SU-DHL-6 (cell line): ENCODE results near the gene ASXL1.
"Not testable (repeated sequence)": the region's sequence is repeated elsewhere in the genome, so short reads cannot be mapped to it uniquely, and the experiment has no call there.

Experiments
- H2AFZ ChIP-seq: fragments of 200-600 bp; sonication (generic); 2 replicates; pipeline ENCODE4 v1.6.1; 2014; ENCODE audit warnings: low read depth, mild to moderate bottlenecking, moderate library complexity, mixed read lengths, antibody characterized with exemption, low read length; ENCODE audit not compliant: severe bottlenecking
- H3F3A ChIP-seq: fragments of 200-600 bp; shearing (Covaris generic); 2 replicates; pipeline ENCODE4 v1.6.0; 2016; ENCODE audit warnings: antibody characterized with exemption, mild to moderate bottlenecking; ENCODE audit not compliant: insufficient read depth
- H3K27ac ChIP-seq: fragments of 200-600 bp; sonication (generic); 2 replicates; pipeline ENCODE4 v1.5.1; 2016; ENCODE audit warnings: low read depth, mild to moderate bottlenecking, low read length, moderate library complexity, mixed read lengths
- H3K27me3 ChIP-seq: fragments of 200-600 bp; sonication (generic), shearing (Covaris generic); 2 replicates; pipeline ENCODE4 v1.6.0; 2014; ENCODE audit warnings: mild to moderate bottlenecking, low read length
- H3K36me3 ChIP-seq: fragments of 200-600 bp; sonication (generic); 2 replicates; pipeline ENCODE4 v1.6.1; 2014; ENCODE audit warnings: mild to moderate bottlenecking, low read length, mixed read lengths
- H3K4me2 ChIP-seq: fragments of 300-600, 200-600 bp; shearing (Covaris generic), sonication (generic); 2 replicates; pipeline ENCODE4 v1.6.0; 2014; ENCODE audit warnings: low read length, low read depth, mild to moderate bottlenecking; ENCODE audit not compliant: poor library complexity, severe bottlenecking
- H3K4me3 ChIP-seq: fragments of 200-600 bp; sonication (generic); 2 replicates; pipeline ENCODE4 v1.5.1; 2014; ENCODE audit warnings: antibody characterized with exemption, low read length, mild to moderate bottlenecking, mixed read lengths; ENCODE audit not compliant: insufficient read depth, poor library complexity, severe bottlenecking
- H3K79me2 ChIP-seq: fragments of 200-600 bp; sonication (generic); 2 replicates; pipeline ENCODE4 v1.6.1; 2014; ENCODE audit warnings: mild to moderate bottlenecking, low read length, moderate library complexity; ENCODE audit not compliant: insufficient read depth
- H3K9ac ChIP-seq: fragments of 200-600 bp; sonication (generic); 2 replicates; pipeline ENCODE4 v1.7.0; 2014; ENCODE audit warnings: mild to moderate bottlenecking, low read length
- H3K9me2 ChIP-seq: fragments of 200-600 bp; sonication (generic); replicated peaks from 2 replicates; pipeline ENCODE4 v1.6.1; 2014; ENCODE audit warnings: low read length; ENCODE audit not compliant: insufficient read depth
- H3K9me3 ChIP-seq: fragments of 200-600 bp; sonication (generic); 2 replicates; pipeline ENCODE4 v1.6.1; 2014; ENCODE audit warnings: low read length, mixed read lengths; ENCODE audit not compliant: insufficient read depth
- H4K20me1 ChIP-seq: fragments of 200-600 bp; sonication (generic); 2 replicates; pipeline ENCODE4 v1.6.1; 2014; ENCODE audit warnings: low read depth, mild to moderate bottlenecking, antibody characterized with exemption, low read length, moderate library complexity, mixed read lengths
- CTCF ChIP-seq: fragments of 200-600 bp; sonication (generic); IDR thresholded peaks from one replicate; pipeline ENCODE4 v1.5.1; 2017; ENCODE audit warnings: antibody characterized with exemption, mild to moderate bottlenecking, low read length, moderate library complexity; ENCODE audit not compliant: insufficient read depth, poor library complexity, severe bottlenecking
- EZH2phosphoT487 ChIP-seq: fragments of 200-600 bp; sonication (generic), shearing (Covaris generic); conservative IDR thresholded peaks from 2 replicates; pipeline ENCODE4 v1.6.1; 2018; ENCODE audit warnings: mild to moderate bottlenecking, antibody characterized with exemption, low read length, moderate library complexity, mixed read lengths

ASXL1 gene

GRCh38 chr20:32368925-32369324, 10.8 kb downstream of the ASXL1 start:
- no peaks in the 10 kb centered on the region for H3K9me3 ChIP-seq
- H3K36me3 ChIP-seq: peaks cover 7% of the 10 kb centered on the region; the same call in 1 of the 2 replicates
- no peaks in the 10 kb centered on the region for H3K27me3 ChIP-seq
- no peak for TF ChIP-seq EZH2phosphoT487
- no peak for TF ChIP-seq CTCF
- H3K4me3 ChIP-seq: no peak overlapping the region
- peak overlapping the region; percentile 46 for H3K4me2 ChIP-seq
- H2AFZ ChIP-seq: no peak overlapping the region
- H3K27ac ChIP-seq: peak overlapping the region; percentile 38; the same call in 1 of the 2 replicates
- peaks cover 87% of the 10 kb centered on the region for H3K79me2 ChIP-seq
- peaks cover 8% of the 10 kb centered on the region; the same call in 1 of the 2 replicates for H4K20me1 ChIP-seq
- no peak overlapping the region for H3K9ac ChIP-seq
- peaks cover 25% of the 10 kb centered on the region for H3F3A ChIP-seq
- no peaks in the 10 kb centered on the region for H3K9me2 ChIP-seq

GRCh38 chr20:32370897-32371296, 12.8 kb downstream of the ASXL1 start:
- peaks cover 76% of the 10 kb centered on the region for H3K79me2 ChIP-seq
- TF ChIP-seq EZH2phosphoT487: no peak
- no peak for TF ChIP-seq CTCF
- no peak overlapping the region for H3K4me2 ChIP-seq
- no peak overlapping the region for H3K9ac ChIP-seq
- H3K4me3 ChIP-seq: no peak overlapping the region
- no peaks in the 10 kb centered on the region for H3K9me3 ChIP-seq
- peaks cover 19% of the 10 kb centered on the region for H3F3A ChIP-seq
- H3K9me2 ChIP-seq: no peaks in the 10 kb centered on the region
- H2AFZ ChIP-seq: no peak overlapping the region
- H4K20me1 ChIP-seq: peaks cover 4% of the 10 kb centered on the region; the same call in 1 of the 2 replicates
- no peak overlapping the region for H3K27ac ChIP-seq
- H3K27me3 ChIP-seq: no peaks in the 10 kb centered on the region
- peaks cover 10% of the 10 kb centered on the region; the same call in 1 of the 2 replicates for H3K36me3 ChIP-seq

GRCh38 chr20:32378461-32378860, 20.3 kb downstream of the ASXL1 start:
- Histone ChIP-seq H3K79me2 (peaks cover 31% of the 10 kb centered on the region; the same call in 1 of the 2 replicates), H2AFZ (no peak overlapping the region), H3K36me3 (peaks cover 5% of the 10 kb centered on the region; the same call in 1 of the 2 replicates), H3K9me3 (no peaks in the 10 kb centered on the region), H3K27ac (no peak overlapping the region), H3K9me2 (no peaks in the 10 kb centered on the region), H3K4me3 (no peak overlapping the region), H3F3A (peaks cover 8% of the 10 kb centered on the region), H4K20me1 (no peaks in the 10 kb centered on the region), H3K4me2 (no peak overlapping the region), H3K27me3 (no peaks in the 10 kb centered on the region), H3K9ac (no peak overlapping the region)
- TF ChIP-seq CTCF: no peak
- no peak for TF ChIP-seq EZH2phosphoT487

- not testable (repeated sequence) for H3F3A ChIP-seq, H3K9me3 ChIP-seq, H4K20me1 ChIP-seq, H3K27me3 ChIP-seq, H3K9ac ChIP-seq, H3K9me2 ChIP-seq, H3K36me3 ChIP-seq, H3K27ac ChIP-seq, H3K4me3 ChIP-seq, H2AFZ ChIP-seq, H3K4me2 ChIP-seq
- peaks cover 32% of the 10 kb centered on the region for H3K79me2 ChIP-seq
These were observed 21.9 kb downstream of the ASXL1 start for GRCh38 chr20:32380037-32380436.
